SK-N-SH treated with all-trans-retinoic acid at 6 μM for 48 hours (cell line): Measurements from ENCODE around the gene EHD2.

Source experiments
- ATAC-seq: fragments of 200-7000 bp; cut with Tn5 transposase; 3 replicates; pipeline ENCODE4 v1.9.1; 2020; ENCODE audit warnings: mild to moderate bottlenecking, moderate library complexity
- ARNTL ChIP-seq: fragments of 450-650 bp; formaldehyde crosslinking; IDR thresholded peaks from 2 replicates; pipeline ENCODE4 v1.5.0; 2020; ENCODE audit warnings: low read depth, mild to moderate bottlenecking, moderate library complexity, borderline replicate concordance
- BACH2 ChIP-seq: fragments of 250-450 bp; sonication (Bioruptor Pico); IDR thresholded peaks from 2 replicates; pipeline ENCODE4 v1.9.0; 2021; ENCODE audit warnings: mild to moderate bottlenecking, borderline replicate concordance
- CSDC2 ChIP-seq: fragments of 250-450 bp; sonication (Bioruptor Pico); IDR thresholded peaks from 2 replicates; pipeline ENCODE4 v1.5.0; 2020; ENCODE audit warnings: mild to moderate bottlenecking, moderate library complexity
- ESRRG ChIP-seq: fragments of 250-450 bp; sonication (Bioruptor Pico); IDR thresholded peaks from 2 replicates; pipeline ENCODE4 v1.6.1; 2021; ENCODE audit warnings: mild to moderate bottlenecking
- GLIS3 ChIP-seq: fragments of 250-450 bp; sonication (Bioruptor Pico); IDR thresholded peaks from 2 replicates; pipeline ENCODE4 v1.5.0; 2020; ENCODE audit warnings: mild to moderate bottlenecking, moderate library complexity
- ISL1 ChIP-seq: fragments of 250-450 bp; sonication (Bioruptor Pico); IDR thresholded peaks from 2 replicates; pipeline ENCODE4 v2.1.2; 2022; ENCODE audit warnings: mild to moderate bottlenecking, moderate library complexity
- OSR1 ChIP-seq: fragments of 250-450 bp; sonication (Bioruptor Pico); IDR thresholded peaks from 2 replicates; pipeline ENCODE4 v1.8.0; 2022; ENCODE audit warnings: moderate library complexity, mild to moderate bottlenecking, inconsistent platforms
- POU6F1 ChIP-seq: fragments of 250-450 bp; sonication (Bioruptor Pico); IDR thresholded peaks from 2 replicates; pipeline ENCODE4 v1.8.0; 2021; ENCODE audit warnings: low read depth, mild to moderate bottlenecking, moderate library complexity, borderline replicate concordance
- RARB ChIP-seq: fragments of 250-450 bp; sonication (Bioruptor Pico); IDR thresholded peaks from 2 replicates; pipeline ENCODE4 v1.8.0; 2021; ENCODE audit warnings: mild to moderate bottlenecking, moderate library complexity
- SNAI2 ChIP-seq: fragments of 250-450 bp; sonication (Bioruptor Pico); IDR thresholded peaks from 2 replicates; pipeline ENCODE4 v1.5.0; 2020; ENCODE audit warnings: mild to moderate bottlenecking, moderate library complexity
- TCF4 ChIP-seq: fragments of 250-450 bp; sonication (Bioruptor Pico); IDR thresholded peaks from 2 replicates; pipeline ENCODE4 v1.8.0; 2021; ENCODE audit warnings: mild to moderate bottlenecking, moderate library complexity, borderline replicate concordance
- TOX ChIP-seq: fragments of 250-450 bp; sonication (Bioruptor Pico); IDR thresholded peaks from 2 replicates; pipeline ENCODE4 v1.8.0; 2021; ENCODE audit warnings: mild to moderate bottlenecking, moderate library complexity, borderline replicate concordance
- TSHZ2 ChIP-seq: fragments of 250-450 bp; sonication (Bioruptor Pico); IDR thresholded peaks from 2 replicates; pipeline ENCODE4 v1.5.0; 2020; ENCODE audit warnings: mild to moderate bottlenecking, moderate library complexity
- ZC3H10 ChIP-seq: fragments of 250-450 bp; sonication (Bioruptor Pico); IDR thresholded peaks from 2 replicates; pipeline ENCODE4 v1.5.1; 2021; ENCODE audit warnings: mild to moderate bottlenecking, moderate library complexity
- ZFP3 ChIP-seq: fragments of 250-450 bp; sonication (Bioruptor Pico); IDR thresholded peaks from 2 replicates; pipeline ENCODE4 v1.5.0; 2020; ENCODE audit warnings: mild to moderate bottlenecking, moderate library complexity
- ZFP30 ChIP-seq: fragments of 450-650 bp; formaldehyde crosslinking; IDR thresholded peaks from 2 replicates; pipeline ENCODE4 v1.5.0; 2022; ENCODE audit warnings: mild to moderate bottlenecking, moderate library complexity
- ZNF565 ChIP-seq: fragments of 450-650 bp; formaldehyde crosslinking; conservative IDR thresholded peaks from 2 replicates; pipeline ENCODE4 v1.5.0; 2020; ENCODE audit warnings: low read depth, mild to moderate bottlenecking, moderate library complexity
- ZNF70 ChIP-seq: fragments of 450-650 bp; formaldehyde crosslinking; IDR thresholded peaks from 2 replicates; pipeline ENCODE4 v1.5.0; 2020; ENCODE audit warnings: mild to moderate bottlenecking, moderate library complexity
- ZNF8 ChIP-seq: fragments of 450-650 bp; formaldehyde crosslinking; IDR thresholded peaks from 2 replicates; pipeline ENCODE4 v1.5.0; 2020; ENCODE audit warnings: mild to moderate bottlenecking, moderate library complexity
- TF ChIP-seq, protein P1 (sequence below): fragments of 250-450 bp; sonication (Bioruptor Pico); IDR thresholded peaks from 2 replicates; pipeline ENCODE4 v1.8.0; 2020; ENCODE audit warnings: mild to moderate bottlenecking, moderate library complexity, borderline replicate concordance

EHD2 gene

GRCh38 chr19:47700934-47701716 lies 12.1 kb upstream of the EHD2 start:
- no peak for ATAC-seq
- TF ChIP-seq ESRRG (CRISPR knock-in tag) (no peak), ZFP30 (CRISPR knock-in tag) (no peak), BACH2 (no peak), ISL1 (CRISPR knock-in tag) (no peak)

DNA sequence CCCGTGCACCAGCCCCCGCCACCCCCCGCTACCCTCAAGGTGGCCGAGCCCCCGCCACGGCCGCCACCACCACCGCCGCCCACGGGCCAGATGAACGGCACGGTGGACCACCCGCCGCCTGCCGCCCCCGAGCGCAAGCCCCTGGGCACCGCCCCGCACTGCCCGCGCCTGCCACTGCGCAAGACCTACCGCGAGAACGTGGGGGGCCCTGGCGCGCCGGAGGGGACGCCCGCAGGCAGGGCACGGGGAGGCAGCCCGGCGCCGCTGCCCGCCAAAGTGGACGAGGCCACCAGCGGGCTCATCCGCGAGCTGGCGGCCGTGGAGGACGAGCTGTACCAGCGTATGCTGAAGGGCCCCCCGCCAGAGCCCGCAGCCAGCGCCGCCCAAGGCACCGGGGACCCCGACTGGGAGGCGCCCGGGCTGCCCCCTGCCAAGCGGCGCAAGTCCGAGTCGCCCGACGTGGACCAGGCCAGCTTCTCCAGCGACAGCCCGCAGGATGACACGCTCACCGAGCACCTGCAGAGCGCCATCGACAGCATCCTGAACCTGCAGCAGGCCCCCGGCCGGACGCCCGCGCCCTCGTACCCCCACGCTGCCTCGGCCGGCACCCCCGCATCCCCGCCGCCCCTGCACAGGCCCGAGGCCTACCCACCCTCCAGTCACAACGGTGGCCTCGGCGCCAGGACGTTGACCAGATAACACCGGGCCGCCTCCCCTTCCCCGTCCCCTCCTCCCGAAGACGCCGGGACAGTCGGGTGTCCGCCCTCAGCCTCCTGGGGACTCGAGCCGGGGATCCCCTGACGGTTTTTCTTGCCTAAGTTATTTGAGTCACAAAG lies 11.3 kb upstream of the EHD2 start:
- no peak for ATAC-seq
- TF ChIP-seq CSDC2 (CRISPR knock-in tag) (no peak), ISL1 (CRISPR knock-in tag) (no peak), TCF4 (CRISPR knock-in tag) (no peak), ZNF8 (CRISPR knock-in tag) (no peak)
- TF ChIP-seq, protein P1, sequence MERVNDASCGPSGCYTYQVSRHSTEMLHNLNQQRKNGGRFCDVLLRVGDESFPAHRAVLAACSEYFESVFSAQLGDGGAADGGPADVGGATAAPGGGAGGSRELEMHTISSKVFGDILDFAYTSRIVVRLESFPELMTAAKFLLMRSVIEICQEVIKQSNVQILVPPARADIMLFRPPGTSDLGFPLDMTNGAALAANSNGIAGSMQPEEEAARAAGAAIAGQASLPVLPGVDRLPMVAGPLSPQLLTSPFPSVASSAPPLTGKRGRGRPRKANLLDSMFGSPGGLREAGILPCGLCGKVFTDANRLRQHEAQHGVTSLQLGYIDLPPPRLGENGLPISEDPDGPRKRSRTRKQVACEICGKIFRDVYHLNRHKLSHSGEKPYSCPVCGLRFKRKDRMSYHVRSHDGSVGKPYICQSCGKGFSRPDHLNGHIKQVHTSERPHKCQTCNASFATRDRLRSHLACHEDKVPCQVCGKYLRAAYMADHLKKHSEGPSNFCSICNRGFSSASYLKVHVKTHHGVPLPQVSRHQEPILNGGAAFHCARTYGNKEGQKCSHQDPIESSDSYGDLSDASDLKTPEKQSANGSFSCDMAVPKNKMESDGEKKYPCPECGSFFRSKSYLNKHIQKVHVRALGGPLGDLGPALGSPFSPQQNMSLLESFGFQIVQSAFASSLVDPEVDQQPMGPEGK (CRISPR knock-in tag) = no peak

- no peak for TF ChIP-seq ZC3H10
- TF ChIP-seq RARB = no peak
- TF ChIP-seq ZFP30 (CRISPR knock-in tag) = no peak
- TF ChIP-seq ZFP3 (CRISPR knock-in tag) = no peak
- TF ChIP-seq CSDC2 (CRISPR knock-in tag) = no peak
- TF ChIP-seq OSR1 = no peak
- TF ChIP-seq, all 23 proteins: peak for 0
- ATAC-seq = no peak
Observed at GRCh38 chr19:47702671-47703070, 10.6 kb upstream of the EHD2 start.

GRCh38 chr19:47703301-47703700 lies 9.9 kb upstream of the EHD2 start:
- no peak for ATAC-seq
- no peak for TF ChIP-seq TOX (CRISPR knock-in tag)
- TF ChIP-seq ZNF565 = no peak
- TF ChIP-seq GLIS3 = no peak
- TF ChIP-seq ZNF70 (CRISPR knock-in tag) = no peak
- TF ChIP-seq ARNTL (CRISPR knock-in tag) = no peak
- no peak for TF ChIP-seq CSDC2 (CRISPR knock-in tag)
- no peak for TF ChIP-seq ISL1 (CRISPR knock-in tag)
- TF ChIP-seq ESRRG (CRISPR knock-in tag) = no peak
- TF ChIP-seq TCF4 (CRISPR knock-in tag) = no peak
- TF ChIP-seq TSHZ2 (CRISPR knock-in tag) = no peak
- TF ChIP-seq, protein P1 (CRISPR knock-in tag) = no peak
- no peak for TF ChIP-seq BACH2
- TF ChIP-seq OSR1 = no peak
- TF ChIP-seq ZNF8 (CRISPR knock-in tag) = no peak
- TF ChIP-seq SNAI2 (CRISPR knock-in tag) = no peak
- no peak for TF ChIP-seq ZFP30 (CRISPR knock-in tag)
- TF ChIP-seq POU6F1 (CRISPR knock-in tag) = no peak
- no peak for TF ChIP-seq ZC3H10
- no peak for TF ChIP-seq ZFP3 (CRISPR knock-in tag)
